Coronary artery (tissue), 2 donors: ENCODE measurements around the gene KIRREL3.

Experiments used
- DNase-seq: peaks from one replicate; pipeline ENCODE4 v3.0.0-alpha.2; 2017; ENCODE audit warnings: low spot score
- H3K27ac ChIP-seq, 2 donors: fragments of 200-600 bp; sonication (generic); one replicate each; pipeline ENCODE4 v1.5.1; 2016 to 2019
- H3K4me3 ChIP-seq: fragments of 200-600 bp; sonication (generic); 2 replicates; pipeline ENCODE4 v1.5.1; 2016; ENCODE audit warnings: mild to moderate bottlenecking, moderate library complexity
- TF ChIP-seq, protein P1 (sequence below): fragments of 200-600 bp; sonication (generic); IDR thresholded peaks from one replicate; pipeline ENCODE4 v1.5.1; 2019; ENCODE audit warnings: antibody characterized with exemption

Gene KIRREL3

DNA sequence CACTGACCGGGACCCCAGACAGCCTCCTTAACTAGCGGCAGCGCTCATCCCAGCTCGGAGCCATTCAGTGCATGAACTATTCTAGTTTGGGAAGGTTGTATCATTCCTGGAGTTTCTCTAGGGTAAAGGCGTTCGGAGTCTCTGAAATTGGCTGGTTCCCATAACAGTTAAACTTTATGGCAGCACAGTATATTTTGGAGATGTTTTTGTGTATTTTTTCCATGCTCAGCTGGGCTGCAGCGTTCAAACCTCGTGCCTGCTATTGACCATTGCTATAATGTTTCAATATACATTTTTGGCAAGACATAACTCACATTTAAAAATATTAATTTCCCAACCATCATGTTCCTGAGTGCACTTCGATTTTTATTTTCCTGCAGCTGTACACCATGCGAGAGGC is 475.4 kb downstream of the KIRREL3 start:
- DNase-seq = no peak
- no peak overlapping the region for H3K4me3 ChIP-seq
- TF ChIP-seq, protein P1, sequence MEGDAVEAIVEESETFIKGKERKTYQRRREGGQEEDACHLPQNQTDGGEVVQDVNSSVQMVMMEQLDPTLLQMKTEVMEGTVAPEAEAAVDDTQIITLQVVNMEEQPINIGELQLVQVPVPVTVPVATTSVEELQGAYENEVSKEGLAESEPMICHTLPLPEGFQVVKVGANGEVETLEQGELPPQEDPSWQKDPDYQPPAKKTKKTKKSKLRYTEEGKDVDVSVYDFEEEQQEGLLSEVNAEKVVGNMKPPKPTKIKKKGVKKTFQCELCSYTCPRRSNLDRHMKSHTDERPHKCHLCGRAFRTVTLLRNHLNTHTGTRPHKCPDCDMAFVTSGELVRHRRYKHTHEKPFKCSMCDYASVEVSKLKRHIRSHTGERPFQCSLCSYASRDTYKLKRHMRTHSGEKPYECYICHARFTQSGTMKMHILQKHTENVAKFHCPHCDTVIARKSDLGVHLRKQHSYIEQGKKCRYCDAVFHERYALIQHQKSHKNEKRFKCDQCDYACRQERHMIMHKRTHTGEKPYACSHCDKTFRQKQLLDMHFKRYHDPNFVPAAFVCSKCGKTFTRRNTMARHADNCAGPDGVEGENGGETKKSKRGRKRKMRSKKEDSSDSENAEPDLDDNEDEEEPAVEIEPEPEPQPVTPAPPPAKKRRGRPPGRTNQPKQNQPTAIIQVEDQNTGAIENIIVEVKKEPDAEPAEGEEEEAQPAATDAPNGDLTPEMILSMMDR = no peak
- no peak overlapping the region for H3K27ac ChIP-seq

DNA sequence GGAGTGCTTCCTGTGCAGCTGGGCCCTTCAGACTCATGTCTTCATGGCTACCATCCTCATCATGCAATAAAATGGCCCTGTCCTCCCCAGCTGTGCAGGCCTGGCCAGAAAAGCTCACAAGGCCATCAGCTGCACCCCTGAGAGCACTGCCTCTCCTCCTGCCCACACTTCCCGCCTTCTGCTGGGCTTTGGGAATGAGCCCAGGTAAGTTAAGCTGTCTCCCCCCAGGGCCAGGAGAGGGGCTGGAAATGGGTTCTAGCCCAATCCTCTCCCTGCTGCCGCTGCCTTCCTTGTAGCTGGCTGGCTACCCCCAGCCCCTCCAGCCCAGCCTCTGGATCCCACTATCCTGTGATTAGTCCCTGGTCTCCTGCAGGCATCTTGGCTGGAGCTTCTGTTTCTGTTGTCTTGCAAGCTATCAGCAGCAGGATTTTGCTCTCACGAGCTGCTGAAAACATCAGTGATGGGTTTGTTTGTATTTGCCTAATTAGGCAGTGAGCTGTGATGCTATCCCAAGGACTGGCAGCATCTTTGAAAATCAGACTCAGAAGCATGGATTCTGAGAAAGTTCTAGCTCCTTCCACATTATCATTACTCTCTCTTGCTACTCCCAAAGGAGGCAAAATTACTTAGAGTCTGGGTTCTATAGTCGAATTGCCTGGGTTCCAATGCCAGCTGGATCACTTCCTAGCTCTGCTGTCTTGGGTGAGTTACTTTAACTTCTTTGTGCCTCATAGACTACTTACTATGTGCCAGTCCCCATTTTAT is 476.9 kb downstream of the KIRREL3 start:
- TF ChIP-seq, protein P1 = no peak
- no peak for DNase-seq
- Histone ChIP-seq H3K4me3 (no peak overlapping the region), H3K27ac (no peak overlapping the region)

DNA sequence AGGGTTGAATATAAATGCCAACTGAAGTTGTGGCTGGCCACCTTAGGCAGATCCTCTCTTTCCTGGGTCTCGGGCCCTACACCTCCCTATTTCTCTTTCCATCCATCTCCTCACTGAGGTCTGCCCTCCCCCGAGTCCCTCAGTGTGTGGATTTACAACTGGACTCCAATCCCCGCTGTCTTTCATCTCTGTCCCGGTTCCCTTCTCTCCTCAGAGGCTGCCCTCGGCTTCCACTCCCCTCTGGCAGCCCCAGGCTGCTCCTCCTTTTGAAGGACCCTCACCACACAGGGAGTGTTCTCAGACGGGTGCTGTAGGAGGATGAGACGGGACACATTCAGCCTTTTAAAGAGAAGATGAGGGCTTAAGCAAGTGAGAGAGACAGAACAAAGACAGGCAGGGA is 478.0 kb downstream of the KIRREL3 start:
- H3K27ac ChIP-seq = no peak overlapping the region
- TF ChIP-seq, protein P1 = no peak
- H3K4me3 ChIP-seq = no peak overlapping the region
- DNase-seq = no peak

DNA sequence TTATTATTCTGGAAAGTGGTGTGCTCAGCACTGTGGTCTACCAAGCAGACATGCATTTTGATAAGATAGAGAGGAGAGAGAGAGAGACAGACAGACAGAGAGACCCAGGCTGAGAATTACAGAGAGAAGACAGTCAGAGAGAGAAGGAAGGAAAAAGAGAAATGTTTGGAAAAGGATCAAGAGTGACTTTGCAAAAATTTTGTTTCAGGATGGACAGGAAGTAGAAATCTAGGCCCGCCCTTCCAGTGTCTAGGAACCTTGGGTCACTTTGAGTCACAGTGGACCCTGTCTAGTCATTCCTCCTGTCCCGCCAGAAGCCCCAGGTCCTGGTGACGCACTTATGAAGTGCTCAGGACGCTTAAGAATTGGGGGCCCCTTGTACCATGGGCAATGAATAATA is 478.4 kb downstream of the KIRREL3 start:
- H3K4me3 ChIP-seq = no peak overlapping the region
- DNase-seq = no peak
- no peak overlapping the region for H3K27ac ChIP-seq
- TF ChIP-seq, protein P1 = no peak

DNA sequence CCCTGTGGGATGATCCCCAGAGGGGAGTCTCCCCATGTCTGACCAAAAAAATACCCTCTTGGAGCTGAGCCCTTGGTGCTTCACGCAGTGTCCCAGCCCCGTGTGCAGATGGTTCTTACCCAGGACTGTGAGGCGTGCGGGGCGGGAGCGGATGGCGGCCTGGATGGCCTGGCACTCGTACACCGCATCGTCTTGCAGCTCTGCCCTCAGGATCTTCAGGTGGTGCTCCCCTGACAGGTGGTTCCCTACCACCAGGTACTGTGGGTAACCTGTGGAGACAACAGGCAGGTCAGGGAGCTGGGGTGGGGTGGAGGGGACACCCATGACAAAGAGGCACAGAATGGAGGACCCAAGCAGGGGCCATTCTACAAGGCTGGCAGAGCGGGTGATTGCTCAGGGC is 479.4 kb downstream of the KIRREL3 start:
- Histone ChIP-seq H3K4me3 (no peak overlapping the region), H3K27ac (no peak overlapping the region)
- TF ChIP-seq, protein P1 = no peak
- DNase-seq = no peak

DNA sequence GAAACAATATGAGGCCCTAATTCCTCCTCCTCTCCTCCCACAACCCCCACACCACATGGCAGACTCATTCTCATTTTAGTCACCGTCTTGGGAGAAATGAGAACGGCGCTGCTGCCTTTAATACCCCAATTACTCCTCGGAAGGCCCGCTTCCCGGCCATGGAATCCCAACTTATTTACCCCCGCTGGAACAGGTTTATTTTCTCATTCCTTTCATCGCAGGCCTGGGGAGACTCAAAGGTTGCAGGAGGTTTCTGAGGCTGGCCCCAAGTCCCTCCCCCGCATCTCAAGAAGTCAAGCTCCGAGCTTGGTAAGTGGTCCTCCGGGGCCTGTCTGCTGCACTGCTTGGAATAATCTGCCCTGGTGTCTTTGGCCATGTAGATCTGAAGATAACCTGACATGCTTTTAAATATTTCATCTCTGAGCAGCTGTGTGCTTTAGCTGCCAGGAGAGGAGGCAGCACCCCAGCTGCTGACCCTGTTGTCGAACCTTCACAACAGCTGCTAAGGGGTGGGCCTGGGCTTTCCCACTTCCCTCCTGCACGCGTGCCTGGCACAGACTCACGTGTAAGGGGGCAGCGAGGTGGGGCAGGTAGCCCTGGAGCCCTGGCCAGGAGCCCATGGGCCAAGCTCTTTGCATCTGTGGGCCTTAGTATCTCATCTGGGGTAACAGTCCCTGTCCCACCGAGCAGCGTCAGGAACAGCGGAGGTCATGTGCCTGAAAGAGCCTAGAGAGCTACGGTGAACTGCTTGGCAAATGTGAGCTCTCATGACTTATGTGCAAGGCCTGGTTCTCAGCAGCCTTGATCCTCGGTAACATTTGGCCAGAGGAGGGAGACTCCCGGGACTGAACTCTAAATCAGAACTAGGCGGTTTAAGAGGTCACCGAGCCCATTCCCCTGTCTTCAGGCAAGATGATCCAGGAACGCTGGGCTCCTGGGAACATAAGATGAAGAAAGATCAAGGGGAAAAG is 480.5 kb downstream of the KIRREL3 start:
- H3K4me3 ChIP-seq = no peak overlapping the region
- no peak for DNase-seq
- TF ChIP-seq, protein P1 = no peak
- H3K27ac ChIP-seq = no peak overlapping the region
